GM18508 (cell line): ENCODE measurements around the gene CEP20.

ENCODE experiments used
- ATAC-seq: cut with Tn5 transposase; IDR thresholded peaks from one replicate; pipeline ENCODE4 v1.9.1; 2021; ENCODE audit warnings: moderate number of reproducible peaks; ENCODE audit not compliant: insufficient read depth, unreplicated experiment

CEP20 gene

GRCh38 chr16:15899538-15900100, 11.2 kb upstream of the CEP20 start:
- no peak for ATAC-seq

- ATAC-seq: no peak
Observed at GRCh38 chr16:15898654-15899053, 10.3 kb upstream of the CEP20 start.

- no peak for ATAC-seq
Observed at GRCh38 chr16:15897834-15898254, 9.4 kb upstream of the CEP20 start.

- no peak for ATAC-seq
Observed at GRCh38 chr16:15897121-15897780, 8.8 kb upstream of the CEP20 start.

GRCh38 chr16:15894571-15895374, 6.4 kb upstream of the CEP20 start:
- no peak for ATAC-seq

GRCh38 chr16:15891508-15891907, 3.1 kb upstream of the CEP20 start:
- ATAC-seq: no peak

- ATAC-seq: no peak
Observed at GRCh38 chr16:15887283-15887682, 1.1 kb downstream of the CEP20 start.

GRCh38 chr16:15886078-15886477, 2.3 kb downstream of the CEP20 start:
- ATAC-seq: no peak

- ATAC-seq: no peak
Observed at GRCh38 chr16:15885560-15886001, 2.8 kb downstream of the CEP20 start.

- ATAC-seq: no peak
Observed at GRCh38 chr16:15882563-15882962, 5.8 kb downstream of the CEP20 start.

- ATAC-seq: no peak
Observed at GRCh38 chr16:15881794-15882379, 6.5 kb downstream of the CEP20 start.

- ATAC-seq: no peak
Observed at GRCh38 chr16:15880434-15881308, 7.7 kb downstream of the CEP20 start.

- no peak for ATAC-seq
Observed at GRCh38 chr16:15879255-15879811, 9.1 kb downstream of the CEP20 start.

GRCh38 chr16:15876503-15876902, 11.9 kb downstream of the CEP20 start:
- ATAC-seq: no peak

GRCh38 chr16:15874745-15875314, 13.6 kb downstream of the CEP20 start:
- no peak for ATAC-seq

- ATAC-seq: no peak
Observed at GRCh38 chr16:15873737-15874136, 14.7 kb downstream of the CEP20 start.

GRCh38 chr16:15873301-15873700, 15.1 kb downstream of the CEP20 start:
- no peak for ATAC-seq

GRCh38 chr16:15870011-15870410, 18.4 kb downstream of the CEP20 start:
- ATAC-seq: no peak

GRCh38 chr16:15866451-15866850, 22.0 kb downstream of the CEP20 start:
- no peak for ATAC-seq
